ENCODE data around the gene ART1. TPM values are rescaled to one million over a fixed set of nuclear protein-coding genes. Genes with fewer than 3 reads are reported as not detected.
A peak's percentile ranks its signal among the peaks of the same experiment; 100 is the strongest.

ART1 gene
- total RNA-seq, 4 donors from 2014 or later = not detected

- 68 to 72% methylated on average over 9 of the region's 9 CpGs for WGBS, 2 donors
- intact Hi-C loops (cut with DNase I; ENCODE audit: low total_unique reads) = no loop called here
- TF ChIP-seq CTCF (IDR thresholded peaks at IDR 0.05) (no peak), POLR2A (IDR thresholded peaks at IDR 0.05) (no peak)
- DNase-seq (ENCODE audit: low spot score in 2 of 2) = peak in 1 of 2 donors; percentile 71
- no peak within 1 kb of the TSS for H3K4me3 ChIP-seq (ENCODE audit: low read depth, poor library complexity, severe bottlenecking)
Observed at GRCh38 chr11:3671334-3672254, 26.7 kb downstream of the ART1 start, which contains the start of gene CHRNA10. CHRNA10 (minus strand) TSS chr11:3671384; CDS start chr11:3671312, 72 bp downstream.

DNA sequence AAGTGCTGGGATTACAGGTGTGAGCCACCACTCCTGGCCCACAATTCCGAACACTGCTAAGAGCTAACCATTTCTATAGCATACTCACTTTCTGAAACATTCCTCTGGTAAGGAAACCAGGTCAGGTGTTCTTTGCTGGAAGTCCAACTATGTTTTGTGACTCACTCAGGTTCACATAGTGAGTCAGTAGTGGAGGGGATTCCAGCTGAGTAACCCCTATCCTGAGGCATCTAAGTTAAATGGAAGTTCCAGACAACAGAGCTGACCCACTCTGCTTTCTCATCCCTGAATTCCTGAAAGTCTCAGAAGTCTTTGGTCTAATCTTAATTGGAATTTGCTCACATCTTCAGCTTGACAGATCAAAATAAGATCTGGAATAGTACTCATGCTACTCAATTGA lies 29.3 kb downstream of the ART1 start:
- H3K4me3 ChIP-seq (ENCODE audit: low read depth, poor library complexity, severe bottlenecking) = no peak overlapping the region
- TF ChIP-seq CTCF (IDR thresholded peaks at IDR 0.05) (no peak), POLR2A (IDR thresholded peaks at IDR 0.05) (no peak)
- intact Hi-C loops (cut with DNase I; ENCODE audit: low total_unique reads) = no loop called here
- 93 to 95% methylated on average over 1 of the region's 1 CpG for WGBS, 2 donors
- no peak for DNase-seq (ENCODE audit: low spot score in 2 of 2)

- intact Hi-C loops (cut with DNase I; ENCODE audit: low total_unique reads) = no loop called here
- 87 to 92% methylated on average over 11 of the region's 11 CpGs for WGBS, 2 donors
- no peak overlapping the region for H3K4me3 ChIP-seq (ENCODE audit: low read depth, poor library complexity, severe bottlenecking)
- DNase-seq (ENCODE audit: low spot score in 2 of 2) = no peak
- no peak for TF ChIP-seq POLR2A (IDR thresholded peaks at IDR 0.05)
- no peak for TF ChIP-seq CTCF (IDR thresholded peaks at IDR 0.05)
Observed at GRCh38 chr11:3675971-3676370, 31.0 kb downstream of the ART1 start.

DNA sequence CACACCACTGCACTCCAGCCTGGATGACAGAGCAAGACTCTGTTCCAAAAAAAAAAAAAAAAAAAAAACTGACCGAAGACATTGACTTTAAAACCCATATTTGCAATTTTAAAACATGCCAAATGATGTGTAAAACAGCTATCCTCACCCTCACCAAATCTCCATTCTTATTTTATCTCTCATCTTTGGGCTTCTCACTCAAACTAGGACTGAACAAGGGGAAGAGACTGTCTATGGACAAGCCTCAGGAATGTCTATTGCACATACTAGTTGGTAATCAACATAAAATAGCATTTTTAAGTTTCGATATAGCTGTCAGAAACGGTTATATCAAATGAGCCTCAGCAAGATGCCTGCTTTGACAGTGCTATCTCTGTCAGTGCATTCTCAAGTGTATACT lies 34.1 kb downstream of the ART1 start:
- H3K4me3 ChIP-seq (ENCODE audit: low read depth, poor library complexity, severe bottlenecking) = no peak overlapping the region
- intact Hi-C loops (cut with DNase I; ENCODE audit: low total_unique reads) = no loop called here
- WGBS, 2 donors = 91 to 97% methylated on average over 3 of the region's 3 CpGs
- no peak for DNase-seq (ENCODE audit: low spot score in 2 of 2)
- TF ChIP-seq POLR2A (IDR thresholded peaks at IDR 0.05) = no peak
- no peak for TF ChIP-seq CTCF (IDR thresholded peaks at IDR 0.05)

- WGBS, 2 donors = 96 to 98% methylated on average over 9 of the region's 9 CpGs
Observed at GRCh38 chr11:3683039-3683438, 38.1 kb downstream of the ART1 start.

More at GRCh38 chr11:3683039-3683438, 38.1 kb downstream of the ART1 start:
- intact Hi-C loops (cut with DNase I; ENCODE audit: low total_unique reads) = no loop called here
- no peak for DNase-seq (ENCODE audit: low spot score in 2 of 2)
- H3K4me3 ChIP-seq (ENCODE audit: low read depth, poor library complexity, severe bottlenecking) = no peak overlapping the region
- TF ChIP-seq CTCF (IDR thresholded peaks at IDR 0.05) = no peak
- no peak for TF ChIP-seq POLR2A (IDR thresholded peaks at IDR 0.05)

All from lower leg skin (tissue), 4 donors.